ENCODE measurements around the gene F2RL3.
"Not testable (repeated sequence)": the region's sequence is repeated elsewhere in the genome, so short reads cannot be mapped to it uniquely, and the experiment has no call there.

F2RL3 gene

DNA sequence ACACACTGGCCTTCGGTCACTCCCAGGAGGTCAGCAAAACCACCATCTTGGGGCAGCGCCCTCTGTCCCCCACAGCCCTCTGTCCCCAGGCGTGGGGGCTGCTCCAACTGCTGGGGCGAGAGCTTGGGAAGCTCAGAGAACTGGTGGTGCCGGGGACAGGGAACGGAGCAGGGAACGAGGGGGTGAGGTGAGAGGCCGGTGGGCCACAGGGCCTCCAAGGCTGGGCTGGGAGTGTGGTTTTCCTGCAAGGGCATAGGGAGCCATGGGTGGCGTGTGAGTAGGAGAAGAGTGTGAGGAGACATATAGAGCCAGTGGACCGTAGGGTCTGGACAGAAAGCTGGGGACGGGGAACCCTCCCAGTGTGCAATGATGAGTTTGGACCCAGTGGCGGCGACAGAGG, 34.1 kb downstream of the F2RL3 start:
- no peak for DNase-seq

DNA sequence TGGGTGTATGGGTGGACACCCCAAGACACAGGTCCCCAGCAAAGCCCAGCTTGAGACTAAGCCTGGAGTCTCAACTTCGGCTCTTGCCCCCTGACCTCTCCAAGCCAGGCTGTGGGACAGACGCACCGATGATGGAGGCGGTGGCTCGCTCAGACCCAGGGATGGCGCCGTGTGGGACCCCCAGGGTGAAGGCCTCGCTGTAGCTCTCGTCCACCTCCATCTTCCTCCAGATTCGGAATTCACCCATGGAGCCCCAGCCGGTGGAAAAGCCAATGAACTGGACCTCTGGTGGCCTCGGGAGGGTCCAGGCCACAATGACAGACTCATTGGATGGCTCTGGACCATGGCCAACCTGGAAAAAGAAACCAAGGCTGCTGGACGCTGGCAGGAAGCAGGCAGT, 39.1 kb downstream of the F2RL3 start:
- no peak for DNase-seq

DNA sequence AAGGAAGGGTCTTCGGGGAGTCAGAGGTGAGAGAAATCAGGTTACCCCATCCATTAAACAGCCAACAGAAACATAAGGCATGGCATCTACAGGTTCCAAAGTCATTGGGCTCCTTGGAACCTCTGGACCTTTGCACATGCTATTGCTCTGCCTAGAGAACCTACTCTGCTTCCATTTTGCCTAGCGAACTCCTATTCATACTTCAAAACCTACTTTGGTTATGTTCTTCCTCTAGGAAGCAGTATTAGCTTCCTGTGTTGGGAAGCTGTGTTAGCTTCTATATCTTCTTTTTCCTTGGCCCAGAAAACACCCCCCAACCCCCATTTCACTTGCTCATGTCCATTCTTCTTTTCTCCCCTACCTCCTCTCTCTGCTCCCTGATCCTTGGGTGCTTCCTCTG, 39.6 kb downstream of the F2RL3 start:
- no peak for DNase-seq

DNA sequence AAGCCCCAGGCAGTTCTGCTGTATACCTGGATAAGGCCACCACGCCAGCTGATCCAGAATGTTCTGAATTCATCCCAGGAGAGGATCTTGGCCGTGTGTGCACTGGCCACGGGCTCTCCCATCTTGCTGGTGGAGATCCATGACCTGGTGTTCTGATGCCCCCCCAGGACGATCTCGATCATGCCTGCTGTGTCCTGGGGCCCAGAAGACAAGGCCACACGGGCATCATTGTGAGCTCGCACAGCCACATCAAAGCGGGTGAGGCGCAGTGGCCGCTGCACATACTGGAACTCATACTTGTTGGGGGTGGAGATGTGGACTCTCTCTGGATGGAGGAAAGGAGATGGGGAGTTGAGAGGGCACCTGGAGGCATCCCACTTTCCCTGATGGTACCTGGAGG, 40.1 kb downstream of the F2RL3 start:
- DNase-seq = no peak

DNA sequence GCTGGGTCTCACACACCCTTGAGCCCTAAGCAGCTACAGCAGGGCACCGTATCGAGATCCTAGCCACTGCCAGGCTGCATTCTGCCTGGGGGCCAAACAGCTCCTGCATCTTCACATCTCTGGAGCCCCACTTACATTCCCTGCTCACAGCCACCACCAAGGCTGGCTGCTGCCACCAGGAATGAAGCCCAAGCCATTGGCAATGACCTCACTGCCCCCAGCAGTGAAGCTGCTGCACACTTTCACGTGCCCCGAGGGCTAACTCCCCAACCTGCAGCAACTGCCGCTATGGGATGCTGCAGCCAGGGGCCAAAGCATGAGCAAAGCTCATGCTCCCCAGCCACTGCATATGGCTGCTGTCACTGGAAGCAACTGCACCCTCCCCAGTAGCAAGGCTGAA, 42.0 kb downstream of the F2RL3 start:
- no peak for DNase-seq

DNA sequence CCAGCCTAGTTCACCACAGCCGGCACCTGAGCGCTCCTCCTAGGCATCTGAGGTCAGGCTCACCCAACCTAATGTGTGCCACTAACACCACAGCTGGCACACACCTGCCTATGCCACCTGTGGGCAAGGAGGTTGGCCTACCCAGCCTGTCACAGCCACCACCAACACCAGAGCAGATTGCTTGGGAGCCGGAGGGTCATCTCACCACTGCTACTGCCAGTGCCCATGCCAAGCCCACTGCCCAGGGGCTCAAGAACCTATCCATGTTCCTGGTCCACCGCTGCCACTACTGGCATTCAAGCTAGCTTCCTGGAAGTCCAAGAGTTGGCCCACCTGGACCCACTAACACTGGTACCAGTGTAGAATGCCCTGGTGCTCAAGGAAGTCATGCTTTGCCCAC, 42.5 kb downstream of the F2RL3 start:
- no peak for DNase-seq

DNA sequence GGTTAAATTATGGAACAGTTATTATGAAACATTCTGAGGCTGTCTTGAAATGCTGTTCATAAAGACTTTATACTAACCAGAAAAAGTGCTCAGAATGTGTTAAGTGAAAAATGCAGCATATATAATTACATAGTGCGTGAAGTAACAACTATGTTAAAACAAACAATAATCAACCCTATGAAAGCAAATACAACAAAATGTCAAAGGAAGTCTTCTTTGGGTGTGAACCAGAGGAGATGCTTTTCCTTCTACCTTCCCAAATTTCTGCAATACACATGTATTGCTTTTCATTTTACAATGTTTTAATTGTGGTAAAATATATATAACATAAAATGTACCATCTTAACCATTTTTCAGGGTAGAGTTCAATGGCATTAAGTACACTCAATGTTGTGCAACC, 45.7 kb downstream of the F2RL3 start:
- DNase-seq = no peak

DNA sequence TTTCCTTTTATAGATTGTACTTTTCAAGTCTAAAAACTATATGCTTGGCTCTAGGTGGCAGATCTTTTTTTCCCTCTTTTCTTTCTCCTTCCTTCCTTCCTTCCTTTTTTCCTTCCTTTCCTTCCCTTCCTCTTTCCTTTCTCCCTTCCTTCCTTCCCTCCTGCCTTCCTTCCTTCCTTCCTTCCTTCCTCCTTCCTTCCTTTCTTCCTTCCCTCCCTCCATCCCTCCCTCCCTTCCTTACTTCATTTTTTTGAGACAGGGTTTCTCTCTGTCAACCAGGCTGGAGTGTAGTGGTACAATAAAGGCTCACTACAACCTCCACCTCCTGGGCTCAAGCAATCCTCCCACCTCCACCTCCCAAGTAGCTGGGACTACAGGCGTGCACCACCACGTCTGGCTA, 48.1 kb downstream of the F2RL3 start:
- DNase-seq = no peak

DNA sequence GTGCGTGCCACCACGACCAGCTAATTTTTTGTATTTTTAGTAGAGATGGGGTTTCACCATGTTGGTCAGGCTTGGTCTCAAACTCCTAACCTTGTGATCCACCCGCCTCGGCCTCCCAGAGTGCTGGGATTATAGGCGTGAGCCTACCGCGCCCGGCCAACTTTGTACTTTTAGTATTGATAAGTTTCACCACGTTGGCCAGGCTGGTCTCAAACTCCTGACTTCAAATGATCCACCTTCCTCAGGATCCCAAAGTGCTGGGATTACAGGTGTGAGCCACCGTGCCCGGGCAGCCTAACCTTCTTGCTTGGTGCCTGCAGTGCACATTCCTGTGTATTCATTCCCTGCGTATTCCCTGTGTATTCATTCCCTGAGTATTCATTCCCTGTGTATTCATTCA, 49.0 kb downstream of the F2RL3 start:
- DNase-seq = not testable (repeated sequence)

DNA sequence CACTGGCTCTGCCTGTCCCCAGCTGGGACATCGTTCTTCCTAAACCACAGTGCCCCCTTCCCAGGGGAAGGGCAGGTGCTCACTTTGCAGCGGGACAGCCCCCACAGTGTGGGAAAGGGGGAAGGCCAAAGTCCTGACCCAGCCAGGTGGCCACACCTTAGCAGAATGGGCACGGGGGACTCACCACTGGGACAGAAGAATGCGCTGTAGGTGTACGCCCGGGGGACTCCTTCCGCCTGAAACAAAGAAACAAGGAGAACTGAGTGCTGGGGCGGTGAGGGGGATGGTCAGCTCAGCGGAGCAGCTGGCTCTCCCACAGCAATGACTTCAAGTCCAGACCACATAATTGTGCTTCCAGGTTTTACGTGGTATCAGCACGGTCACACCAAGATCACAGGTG, 49.4 kb downstream of the F2RL3 start:
- no peak for DNase-seq

DNA sequence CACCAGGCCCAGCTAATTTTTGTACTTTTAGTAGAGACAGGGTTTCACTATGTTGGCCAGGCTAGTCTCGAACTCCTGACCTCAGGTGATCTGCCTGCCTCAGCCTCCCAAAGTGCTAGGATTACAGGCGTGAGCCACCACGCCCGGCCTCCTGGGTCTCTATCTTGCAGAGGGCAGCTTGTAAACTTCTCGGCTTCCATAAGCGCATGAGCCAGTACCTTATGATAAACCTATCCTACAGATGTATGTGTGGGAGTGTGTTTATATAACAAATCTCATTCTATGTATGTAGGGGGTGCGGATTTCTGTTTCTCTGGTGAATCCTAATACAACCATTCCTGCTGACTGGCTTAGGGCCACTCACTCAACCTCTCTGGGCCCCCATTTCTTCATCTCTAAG, 51.3 kb downstream of the F2RL3 start:
- not testable (repeated sequence) for DNase-seq

DNA sequence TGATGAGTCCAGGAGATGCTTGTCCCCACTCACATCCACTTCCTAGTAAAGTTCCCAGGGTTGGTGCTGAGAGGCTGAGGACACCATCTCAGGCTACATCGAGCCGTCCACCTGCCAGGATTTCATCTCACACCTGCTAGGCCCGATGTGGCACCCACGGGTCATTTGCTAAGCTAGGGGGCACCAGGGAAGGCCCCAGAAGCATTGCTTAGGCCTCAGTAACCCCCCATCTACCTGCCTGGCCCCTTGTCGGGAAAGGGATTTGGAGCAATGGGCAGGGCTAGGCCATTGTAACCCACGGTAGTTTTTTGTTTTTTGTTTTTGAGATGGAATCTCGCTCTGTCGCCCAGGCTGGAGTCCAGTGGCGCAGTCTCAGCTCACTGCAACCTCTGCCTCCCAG, 51.8 kb downstream of the F2RL3 start:
- DNase-seq = no peak

All from OCI-M1 (cell line).